Measurements from ENCODE around the gene ARHGAP5. TPM values are rescaled to one million over a fixed set of nuclear protein-coding genes. Genes with fewer than 3 reads are reported as not detected.
A peak's percentile ranks its signal among the peaks of the same experiment; 100 is the strongest.

The ARHGAP5 gene
- total and polyA plus RNA-seq, 8 donors, result 10.3 to 229 (median 100) TPM

GRCh38 chr14:32070282-32070681, 6.8 kb upstream of the ARHGAP5 start:
- H3K4me3 ChIP-seq, result no peak overlapping the region
- no peaks in the 10 kb centered on the region for H3K9me3 ChIP-seq
- TF ChIP-seq EP300 (IDR thresholded peaks at IDR 0.05), result no peak
- no peak for TF ChIP-seq POLR2A (IDR thresholded peaks at IDR 0.05)
- H3K36me3 ChIP-seq, result no peaks in the 10 kb centered on the region
- H3K27me3 ChIP-seq, result no peaks in the 10 kb centered on the region
- DNase-seq, result no peak
- WGBS, 5 donors, result 63 to 78% (median 68%) methylated on average over 3 of the region's 3 CpGs
- intact Hi-C loops (cut with DNase I; ENCODE audit: low total_unique reads), result loop anchor here (5.0 kb wide), 1 partner anchor 177 kb away; no protein-coding TSS in a partner anchor
- H3K27ac ChIP-seq, result no peak overlapping the region
- H3K4me1 ChIP-seq, result peaks cover 0 to 16% (median 7%) of the 10 kb centered on the region in 4 donors

- DNase-seq, result no peak
- Histone ChIP-seq H3K4me1 (peaks cover 0 to 22% (median 10%) of the 10 kb centered on the region in 4 donors), H3K4me3 (no peak overlapping the region), H3K27ac (peak overlapping the region in 2 of 5 donors; percentile 0 to 47), H3K9me3 (no peaks in the 10 kb centered on the region), H3K27me3 (no peaks in the 10 kb centered on the region), H3K36me3 (no peaks in the 10 kb centered on the region)
- 82 to 94% (median 87%) methylated on average over 1 of the region's 1 CpG for WGBS, 5 donors
- TF ChIP-seq EP300 (IDR thresholded peaks at IDR 0.05), result no peak
- no peak for TF ChIP-seq POLR2A (IDR thresholded peaks at IDR 0.05)
- TF ChIP-seq POLR2AphosphoS5 (IDR thresholded peaks at IDR 0.05), result no peak
- TF ChIP-seq CTCF (IDR thresholded peaks at IDR 0.05), result no peak
- intact Hi-C loops (cut with DNase I; ENCODE audit: low total_unique reads), result loop anchor here (5.0 kb wide), 1 partner anchor 175 kb away; no protein-coding TSS in a partner anchor
Measured at GRCh38 chr14:32072676-32073075, 4.4 kb upstream of the ARHGAP5 start.

GRCh38 chr14:32073537-32074189, 3.4 kb upstream of the ARHGAP5 start:
- intact Hi-C loops (cut with DNase I; ENCODE audit: low total_unique reads), result loop anchor here (5.0 kb wide), 1 partner anchor 174 kb away; no protein-coding TSS in a partner anchor
- Histone ChIP-seq H3K27ac (peak overlapping the region in 1 of 5 donors; percentile 100), H3K4me1 (peaks cover 0 to 27% (median 16%) of the 10 kb centered on the region in 4 donors), H3K4me3 (no peak overlapping the region), H3K9me3 (no peaks in the 10 kb centered on the region), H3K27me3 (no peaks in the 10 kb centered on the region), H3K36me3 (no peaks in the 10 kb centered on the region)
- 89 to 91% (median 89%) methylated on average over 6 of the region's 6 CpGs for WGBS, 5 donors
- TF ChIP-seq POLR2A (IDR thresholded peaks at IDR 0.05) (no peak), CTCF (IDR thresholded peaks at IDR 0.05) (peak in 5 of 7 experiments; percentile 59 to 80 (median 68)), POLR2AphosphoS5 (IDR thresholded peaks at IDR 0.05) (peak in 1 of 3 donors; percentile 48), EP300 (IDR thresholded peaks at IDR 0.05) (no peak)
- peak; percentile 49 to 91 for DNase-seq

- H3K9me3 ChIP-seq, result no peaks in the 10 kb centered on the region
- intact Hi-C loops (cut with DNase I; ENCODE audit: low total_unique reads), result loop anchor here (5.0 kb wide), 1 partner anchor 172 kb away; no protein-coding TSS in a partner anchor
- H3K27me3 ChIP-seq, result no peaks in the 10 kb centered on the region
- no peak for TF ChIP-seq EP300 (IDR thresholded peaks at IDR 0.05)
- no peak for TF ChIP-seq POLR2A (IDR thresholded peaks at IDR 0.05)
- H3K36me3 ChIP-seq, result no peaks in the 10 kb centered on the region
- 54 to 61% (median 56%) methylated on average over 8 of the region's 8 CpGs for WGBS, 5 donors
- peak overlapping the region in 3 of 4 donors; percentile 88 to 98 (median 91) for H3K4me3 ChIP-seq
- H3K4me1 ChIP-seq, result peaks cover 0 to 40% (median 26%) of the 10 kb centered on the region in 4 donors
- no peak for DNase-seq
- H3K27ac ChIP-seq, result peak overlapping the region in 4 of 5 donors; percentile 99 to 100 (median 99)
Measured at GRCh38 chr14:32074887-32075572, 2.1 kb upstream of the ARHGAP5 start.

- Histone ChIP-seq H3K27ac (peak overlapping the region; percentile 99 to 100 (median 99)), H3K4me3 (peak overlapping the region; percentile 88 to 98 (median 90)), H3K27me3 (no peaks in the 10 kb centered on the region), H3K36me3 (no peaks in the 10 kb centered on the region), H3K4me1 (peaks cover 4 to 46% (median 29%) of the 10 kb centered on the region in 4 donors), H3K9me3 (no peaks in the 10 kb centered on the region)
- DNase-seq, result peak in 1 of 2 donors; percentile 53
- intact Hi-C loops (cut with DNase I; ENCODE audit: low total_unique reads), result no loop called here
- TF ChIP-seq EP300 (IDR thresholded peaks at IDR 0.05) (no peak), CTCF (IDR thresholded peaks at IDR 0.05) (no peak), POLR2A (IDR thresholded peaks at IDR 0.05) (no peak), POLR2AphosphoS5 (IDR thresholded peaks at IDR 0.05) (no peak)
- 0 to 2% (median 0%) methylated on average over 12 to 23 of the region's 23 CpGs for WGBS, 5 donors
Measured at GRCh38 chr14:32075672-32076277, 1.3 kb upstream of the ARHGAP5 start.
